GM12865 (cell line): ENCODE measurements around the gene MTUS2.
A peak's percentile ranks its signal among the peaks of the same experiment; 100 is the strongest.

ENCODE experiments used
- DNase-seq: peaks from one replicate; pipeline ENCODE4 v3.0.0; 2010; ENCODE audit warnings: low read depth
- H3K4me3 ChIP-seq: 2 replicates; pipeline ENCODE4 v1.5.1; 2011; ENCODE audit warnings: mild to moderate bottlenecking, low read depth, low read length, control low read depth
- TF ChIP-seq, protein P1 (sequence below): IDR thresholded peaks from 2 replicates; pipeline ENCODE4 v1.5.1; 2011; ENCODE audit warnings: low read length, control low read depth, low read depth, inconsistent platforms; ENCODE audit not compliant: insufficient read depth; ENCODE audit errors: missing control alignments

The MTUS2 gene

DNA sequence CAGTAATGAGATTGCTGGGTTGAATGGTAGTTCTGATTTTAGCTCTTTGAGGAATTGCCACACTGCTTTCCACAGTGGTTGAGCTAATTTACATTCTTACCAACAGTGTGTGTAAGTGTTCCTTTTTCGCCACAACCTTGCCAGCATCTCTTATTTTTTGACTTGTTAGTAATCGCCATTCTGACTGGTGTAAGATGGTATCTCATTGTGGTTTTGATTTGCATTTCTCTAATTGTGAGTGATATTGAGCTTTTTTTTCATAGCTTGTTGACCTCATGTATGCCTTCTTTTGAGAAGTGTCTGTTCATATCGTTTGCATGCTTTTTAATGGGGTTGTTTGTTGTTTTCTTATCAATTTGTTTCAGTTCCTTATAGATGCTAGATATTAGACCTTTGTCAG, 245.0 kb downstream of the MTUS2 start:
- DNase-seq = peak; percentile 44
- no peak overlapping the region for H3K4me3 ChIP-seq
- TF ChIP-seq, protein P1, sequence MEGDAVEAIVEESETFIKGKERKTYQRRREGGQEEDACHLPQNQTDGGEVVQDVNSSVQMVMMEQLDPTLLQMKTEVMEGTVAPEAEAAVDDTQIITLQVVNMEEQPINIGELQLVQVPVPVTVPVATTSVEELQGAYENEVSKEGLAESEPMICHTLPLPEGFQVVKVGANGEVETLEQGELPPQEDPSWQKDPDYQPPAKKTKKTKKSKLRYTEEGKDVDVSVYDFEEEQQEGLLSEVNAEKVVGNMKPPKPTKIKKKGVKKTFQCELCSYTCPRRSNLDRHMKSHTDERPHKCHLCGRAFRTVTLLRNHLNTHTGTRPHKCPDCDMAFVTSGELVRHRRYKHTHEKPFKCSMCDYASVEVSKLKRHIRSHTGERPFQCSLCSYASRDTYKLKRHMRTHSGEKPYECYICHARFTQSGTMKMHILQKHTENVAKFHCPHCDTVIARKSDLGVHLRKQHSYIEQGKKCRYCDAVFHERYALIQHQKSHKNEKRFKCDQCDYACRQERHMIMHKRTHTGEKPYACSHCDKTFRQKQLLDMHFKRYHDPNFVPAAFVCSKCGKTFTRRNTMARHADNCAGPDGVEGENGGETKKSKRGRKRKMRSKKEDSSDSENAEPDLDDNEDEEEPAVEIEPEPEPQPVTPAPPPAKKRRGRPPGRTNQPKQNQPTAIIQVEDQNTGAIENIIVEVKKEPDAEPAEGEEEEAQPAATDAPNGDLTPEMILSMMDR = no peak

DNA sequence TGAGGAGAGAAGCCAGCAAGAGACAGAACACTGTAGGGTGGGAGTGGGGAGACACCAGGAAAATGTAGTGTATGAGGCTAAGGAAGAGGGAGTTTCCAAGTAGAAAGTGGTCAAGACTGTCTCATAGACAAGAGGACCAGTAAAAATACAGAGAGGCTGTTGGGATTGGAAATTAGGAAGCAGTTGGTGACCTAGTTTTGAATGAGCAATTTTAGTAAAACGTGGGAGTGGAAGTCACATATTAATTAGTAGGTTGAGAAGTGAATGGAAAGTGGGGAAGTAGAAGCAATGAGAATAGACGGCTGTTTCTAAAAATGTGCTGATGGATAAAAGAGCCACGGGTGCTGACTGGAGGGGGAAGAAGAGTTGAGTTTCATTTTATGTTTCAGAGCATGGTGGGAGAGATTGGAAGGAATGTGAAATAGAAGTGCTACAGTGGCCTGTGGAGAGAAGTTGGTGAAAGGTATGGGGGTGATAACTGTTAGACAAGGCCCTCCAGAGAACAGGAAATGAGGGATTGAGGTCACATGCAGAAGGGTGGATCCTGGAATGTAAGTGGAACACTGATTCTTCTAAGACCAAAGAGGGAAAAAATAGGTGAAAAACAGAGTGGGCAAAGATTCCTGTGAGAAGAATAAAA, 247.3 kb downstream of the MTUS2 start:
- no peak for DNase-seq
- H3K4me3 ChIP-seq = no peak overlapping the region
- TF ChIP-seq, protein P1 = no peak

DNA sequence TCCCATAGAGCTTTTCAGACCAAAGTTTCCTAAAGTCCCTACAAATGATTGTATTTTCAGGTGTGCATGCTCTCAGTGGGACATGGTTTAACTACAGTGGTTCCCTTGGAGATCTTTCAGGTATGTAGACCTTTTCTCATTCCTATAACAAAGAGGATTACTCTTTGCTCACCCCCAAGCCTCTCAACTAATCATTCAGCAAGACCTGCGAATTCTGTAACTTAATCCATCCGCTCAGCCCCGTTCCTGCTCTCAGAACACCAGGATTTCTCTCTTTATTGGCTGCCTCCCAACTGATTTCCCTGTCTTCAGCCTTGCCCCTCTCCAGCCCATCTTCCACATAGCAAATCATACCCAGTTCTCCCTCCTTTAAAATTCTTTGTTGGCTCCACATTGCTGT, 253.6 kb downstream of the MTUS2 start:
- no peak overlapping the region for H3K4me3 ChIP-seq
- DNase-seq = no peak
- TF ChIP-seq, protein P1 = no peak

DNA sequence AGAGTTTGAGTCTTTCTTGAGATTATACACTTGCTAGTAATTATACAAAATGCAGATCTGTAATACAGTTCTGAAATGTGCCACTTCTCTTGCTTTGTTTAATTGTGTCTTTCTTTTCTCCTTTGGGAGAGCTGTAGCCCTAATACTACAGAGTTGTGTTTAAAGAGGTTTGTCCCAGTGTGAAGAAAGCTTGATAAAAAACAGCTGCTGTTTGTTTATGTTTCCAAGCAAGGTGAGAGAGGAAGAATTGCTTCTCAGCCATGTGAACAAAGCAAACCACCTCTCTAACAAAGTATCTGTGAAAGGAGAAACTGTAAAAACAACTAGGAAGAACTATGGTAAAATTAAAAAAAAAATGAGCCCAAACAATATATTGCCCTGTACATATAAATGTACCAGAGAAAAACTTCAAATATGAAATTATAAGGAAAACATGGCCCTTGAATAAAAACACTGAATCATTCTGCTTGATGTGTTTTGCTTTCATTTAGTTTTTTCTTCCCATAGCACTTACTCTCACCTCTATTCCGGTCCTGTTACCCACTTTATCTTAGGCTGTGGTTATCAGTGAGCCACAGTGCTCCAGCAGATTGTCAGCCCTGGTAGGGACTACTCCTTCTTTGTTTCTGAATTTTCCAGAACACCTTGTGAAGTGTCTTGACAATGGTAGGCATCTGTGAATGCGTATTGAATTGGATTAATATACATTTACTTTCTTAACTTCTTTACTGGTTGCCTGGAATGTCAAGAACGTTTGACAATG, 257.1 kb downstream of the MTUS2 start:
- no peak for DNase-seq
- TF ChIP-seq, protein P1 = no peak
- no peak overlapping the region for H3K4me3 ChIP-seq

DNA sequence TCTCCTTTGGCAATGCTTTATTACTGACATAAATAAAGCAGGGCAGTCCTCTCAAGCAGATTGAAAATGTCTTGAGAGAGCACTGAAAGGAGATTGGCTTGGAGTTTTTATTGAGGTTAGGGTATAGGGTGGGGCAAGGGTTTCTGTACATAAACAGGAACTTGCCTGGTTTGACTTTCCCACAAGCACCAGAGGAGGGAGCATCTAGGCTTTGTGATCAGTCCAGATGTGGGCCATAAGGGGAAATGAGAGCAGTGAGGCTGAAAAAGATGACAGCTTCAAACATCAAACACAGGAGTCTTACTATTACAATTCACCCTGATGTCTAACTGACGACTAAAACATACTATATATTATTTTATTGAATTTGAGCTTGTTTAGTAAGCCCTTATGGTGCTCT, 260.9 kb downstream of the MTUS2 start:
- H3K4me3 ChIP-seq = no peak overlapping the region
- DNase-seq = peak; percentile 85
- TF ChIP-seq, protein P1 = peak; percentile 43

DNA sequence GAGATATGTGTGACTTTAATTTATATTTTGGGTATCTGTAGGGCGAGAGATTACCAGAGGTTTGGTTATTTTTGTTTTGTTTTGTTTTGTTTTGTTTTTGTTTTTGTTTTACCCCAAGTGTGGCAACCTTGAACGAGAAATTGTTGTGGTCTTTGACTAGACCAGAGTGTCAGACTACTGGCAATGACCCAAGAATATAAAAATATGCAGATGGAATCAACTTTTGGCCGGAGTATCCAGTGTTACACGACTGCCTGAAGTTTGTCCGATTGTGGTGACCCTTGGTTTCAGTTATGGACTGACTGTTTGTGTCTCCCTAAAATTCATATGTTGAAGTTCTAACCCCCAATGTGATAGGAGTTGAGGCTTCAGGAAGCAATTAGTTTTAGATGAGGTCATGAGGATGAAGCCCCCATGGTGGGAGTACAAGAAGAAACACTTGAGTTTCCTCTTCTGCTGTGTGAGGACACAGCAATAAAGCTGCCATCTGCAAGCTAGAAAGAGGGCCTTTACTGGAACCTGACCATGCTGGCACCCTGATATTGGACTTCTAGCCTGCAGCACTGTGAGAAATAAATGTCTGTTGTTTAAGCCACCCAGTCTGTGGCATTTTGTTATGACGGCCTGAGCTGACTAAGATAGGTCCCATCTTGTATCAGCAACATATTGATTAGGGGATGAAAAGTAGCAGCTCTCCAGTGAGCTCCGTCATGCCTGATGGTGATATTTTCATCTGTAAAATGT, 261.7 kb downstream of the MTUS2 start:
- peak; percentile 24 for DNase-seq

More for the DNA sequence above, 261.7 kb downstream of the MTUS2 start:
- TF ChIP-seq, protein P1 = no peak
- no peak overlapping the region for H3K4me3 ChIP-seq
